Epithelial cell of esophagus (primary cell): ENCODE data around the gene ACTG1.

Source experiments
- DNase-seq: peaks from one replicate; pipeline ENCODE4 v3.0.0; 2010; ENCODE audit warnings: low read depth
- H3K4me3 ChIP-seq: 2 replicates; pipeline ENCODE4 v1.5.1; 2011; ENCODE audit warnings: mild to moderate bottlenecking, low read length, control low read depth
- CTCF ChIP-seq: IDR thresholded peaks from 2 replicates; pipeline ENCODE4 v1.5.1; 2011; ENCODE audit warnings: low read depth, mild to moderate bottlenecking, low read length, control low read depth, inconsistent platforms; ENCODE audit not compliant: insufficient read depth; ENCODE audit errors: missing control alignments

Gene ACTG1

GRCh38 chr17:81500047-81500446 lies 12.6 kb downstream of the ACTG1 start:
- no peak overlapping the region for H3K4me3 ChIP-seq
- no peak for TF ChIP-seq CTCF
- no peak for DNase-seq

GRCh38 chr17:81499601-81499970 lies 13.0 kb downstream of the ACTG1 start:
- no peak for TF ChIP-seq CTCF
- no peak for DNase-seq
- no peak overlapping the region for H3K4me3 ChIP-seq

- H3K4me3 ChIP-seq, result no peak overlapping the region
- TF ChIP-seq CTCF, result no peak
Measured at GRCh38 chr17:81498953-81499600, 13.5 kb downstream of the ACTG1 start.

GRCh38 chr17:81494626-81495377 lies 17.8 kb downstream of the ACTG1 start:
- no peak for DNase-seq
- no peak for TF ChIP-seq CTCF

More at GRCh38 chr17:81498953-81499600, 13.5 kb downstream of the ACTG1 start:
- no peak for DNase-seq

GRCh38 chr17:81493198-81494038 lies 19.2 kb downstream of the ACTG1 start:
- H3K4me3 ChIP-seq, result no peak overlapping the region
- DNase-seq, result no peak

More at GRCh38 chr17:81494626-81495377, 17.8 kb downstream of the ACTG1 start:
- no peak overlapping the region for H3K4me3 ChIP-seq

GRCh38 chr17:81492706-81493105 lies 19.9 kb downstream of the ACTG1 start:
- no peak overlapping the region for H3K4me3 ChIP-seq
- TF ChIP-seq CTCF, result no peak
- DNase-seq, result no peak

More at GRCh38 chr17:81493198-81494038, 19.2 kb downstream of the ACTG1 start:
- TF ChIP-seq CTCF, result no peak
